GM12878 (cell line): ENCODE results near the gene NLRP9. TPM values are rescaled to one million over a fixed set of nuclear protein-coding genes. Genes with fewer than 3 reads are reported as not detected.

Experiments used
- ATAC-seq: fragments of 200-7000 bp; cut with Tn5 transposase; 3 replicates; pipeline ENCODE4 v1.9.1; 2020; ENCODE audit warnings: mild to moderate bottlenecking, moderate library complexity
- BruUV-seq: library from RNA; stranded (reverse); fragments of 400-500 nt; replicated peaks from 2 replicates; lab custom pipeline; 2021; lab: Mats Ljungman, UMichigan
- CTCF ChIA-PET: fragments of 300-600 bp; sonication (Branson Sonifier 250); formaldehyde crosslinking; extraction: SDS; loops from one replicate; lab custom pipeline; 2021; ENCODE audit warnings: inconsistent platforms; lab: Yijun Ruan, JAX
- POLR2A ChIA-PET: fragments of 350-600 bp; formaldehyde crosslinking; extraction: SDS; loops from one replicate; lab custom pipeline; 2021; ENCODE audit warnings: inconsistent platforms; lab: Charles Lee
- RAD21 ChIA-PET: fragments of 300-600 bp; sonication (Branson Sonifier 250); formaldehyde crosslinking; loops from one replicate; lab custom pipeline; 2023; ENCODE audit warnings: antibody characterized with exemption; ENCODE audit not compliant: unreplicated experiment; lab: Charles Lee
- SMC1A ChIA-PET: fragments of 300-600 bp; sonication (Branson Sonifier 250); formaldehyde crosslinking; loops from one replicate; lab custom pipeline; 2023; ENCODE audit not compliant: unreplicated experiment, uncharacterized antibody; lab: Charles Lee
- DNase-seq: peaks from one replicate; pipeline ENCODE4 v3.0.0-alpha.2; 2011; ENCODE audit warnings: low read depth, low spot score
- FAIRE-seq: peaks from 3 replicates; lab custom pipeline; 2011; peaks lifted over from hg19 to GRCh38; lab: Jason Lieb, UNC
- H2AFZ ChIP-seq: 2 replicates; pipeline ENCODE4 v1.6.0; 2011; ENCODE audit warnings: low read depth, low read length, control low read depth; ENCODE audit not compliant: control insufficient read depth
- H3K27ac ChIP-seq: 2 replicates; pipeline ENCODE4 v1.5.1; 2011; ENCODE audit warnings: control low read depth; ENCODE audit not compliant: control insufficient read depth, insufficient read depth
- H3K27me3 ChIP-seq, 2 experiments: replicated peaks in 1 of 2; 2 replicates each; pipeline versions ENCODE4 v1.6.0 to v1.6.1; 2011; ENCODE audit warnings: low read length in 1 of 2; ENCODE audit not compliant: control insufficient read depth in 2 of 2, insufficient read depth in 2 of 2
- H3K36me3 ChIP-seq, 2 experiments: 2 replicates each; pipeline ENCODE4 v1.5.1; 2011; ENCODE audit warnings: low read length in 1 of 2; ENCODE audit not compliant: control insufficient read depth in 2 of 2, insufficient read depth in 2 of 2
- H3K4me1 ChIP-seq: 2 replicates; pipeline ENCODE4 v1.6.1; 2011; ENCODE audit warnings: mild to moderate bottlenecking, low read length, moderate library complexity, mixed read lengths; ENCODE audit not compliant: control insufficient read depth, insufficient read depth
- H3K4me2 ChIP-seq: 2 replicates; pipeline ENCODE4 v1.6.0; 2011; ENCODE audit warnings: control low read depth; ENCODE audit not compliant: control insufficient read depth, insufficient read depth
- H3K4me3 ChIP-seq: fragments of 200-600 bp; sonication (generic); 2 replicates; pipeline ENCODE4 v1.5.1; 2016
- H3K79me2 ChIP-seq: 2 replicates; pipeline ENCODE4 v1.6.0; 2011; ENCODE audit warnings: low read length; ENCODE audit not compliant: control insufficient read depth, insufficient read depth
- H3K9ac ChIP-seq: 2 replicates; pipeline ENCODE4 v1.8.0; 2011; ENCODE audit warnings: low read length, control low read depth, mixed read lengths; ENCODE audit not compliant: control insufficient read depth, insufficient read depth
- H3K9me3 ChIP-seq: replicated peaks from 3 replicates; pipeline ENCODE4 v1.5.1; 2011; ENCODE audit warnings: mild to moderate bottlenecking, low read length; ENCODE audit not compliant: control insufficient read depth, insufficient read depth
- H4K20me1 ChIP-seq: 2 replicates; pipeline ENCODE4 v1.6.0; 2011; ENCODE audit not compliant: control insufficient read depth, insufficient read depth
- BACH1 ChIP-seq: fragments of 450-650 bp; IDR thresholded peaks from 2 replicates; pipeline ENCODE4 v1.6.1; 2017; ENCODE audit warnings: mild to moderate bottlenecking, borderline replicate concordance
- FOS ChIP-seq: IDR thresholded peaks from 3 replicates; pipeline ENCODE4 v1.6.1; 2011; ENCODE audit warnings: borderline replicate concordance; ENCODE audit not compliant: insufficient read length; ENCODE audit errors: extremely low read depth
- GATAD2B ChIP-seq: fragments of 450-650 bp; conservative IDR thresholded peaks from 2 replicates; pipeline ENCODE4 v1.6.1; 2017; ENCODE audit warnings: low read depth, mild to moderate bottlenecking, moderate library complexity
- IKZF1 ChIP-seq: fragments of 450-650 bp; conservative IDR thresholded peaks from 2 replicates; pipeline ENCODE4 v1.6.1; 2017; ENCODE audit warnings: antibody characterized with exemption, mild to moderate bottlenecking
- NFYA ChIP-seq: IDR thresholded peaks from 2 replicates; pipeline ENCODE4 v1.6.1; 2011; ENCODE audit warnings: low read depth, mild to moderate bottlenecking, low read length, improper control_type of control experiment, borderline replicate concordance
- POLR2AphosphoS2 ChIP-seq: IDR thresholded peaks from 2 replicates; pipeline ENCODE4 v1.6.1; 2011; ENCODE audit warnings: low read depth, mild to moderate bottlenecking, low read length, improper control_type of control experiment, moderate library complexity
- RUNX3 ChIP-seq: IDR thresholded peaks from 2 replicates; pipeline ENCODE4 v1.6.1; 2012; ENCODE audit warnings: low read length, inconsistent platforms
- SMAD1 ChIP-seq: fragments of 450-650 bp; IDR thresholded peaks from 2 replicates; pipeline ENCODE4 v1.6.1; 2018; ENCODE audit warnings: mild to moderate bottlenecking, low read depth; ENCODE audit not compliant: partially characterized antibody
- SMAD5 ChIP-seq: IDR thresholded peaks from 2 replicates; pipeline ENCODE4 v1.6.1; 2016; ENCODE audit warnings: antibody characterized with exemption, low read depth
- TBL1XR1 ChIP-seq: IDR thresholded peaks from 2 replicates; pipeline ENCODE4 v1.6.1; 2012; ENCODE audit warnings: low read depth, low read length, improper control_type of control experiment
- YY1 ChIP-seq: IDR thresholded peaks from 2 replicates; pipeline ENCODE4 v1.6.1; 2011; ENCODE audit warnings: low read depth, mild to moderate bottlenecking, low read length
- ZBTB11 ChIP-seq: fragments of 450-650 bp; formaldehyde crosslinking; IDR thresholded peaks from 2 replicates; pipeline ENCODE4 v1.5.0; 2022; ENCODE audit warnings: mild to moderate bottlenecking, missing genetic modification characterization
- WGBS: methylation state at CpG from one replicate; pipeline ENCODE4 v1.1.6; 2016; ENCODE audit warnings: low lambda C conversion rate; ENCODE audit not compliant: insufficient replicate concordance, insufficient coverage; ENCODE audit errors: missing lambda C conversion rate; 5-methylcytosine and 5-hydroxymethylcytosine counted together
- in situ Hi-C: fragments of 300-500 bp; cut with MboI; formaldehyde crosslinking; loops from 9 replicates; pipeline ENCODE4 v1.14.3; 2018; ENCODE audit warnings: mixed read lengths
- intact Hi-C: fragments of 100-400 bp; cut with micrococcal nuclease; formaldehyde crosslinking; loops from one replicate; pipeline ENCODE4 v1.14.2; 2022; ENCODE audit not compliant: unreplicated experiment
- polyA plus RNA-seq, 11 experiments: library from polyadenylated mRNA; depleted of rRNA in 4 of 11; unstranded in 6 of 11; stranded (reverse) in 5 of 11; fragments of >200 nt; fragmentation: Nextera tagmentation in 4 of 11; fragmentation: Illumina TruSeq in 1 of 11; extraction: Ambion mirVana in 4 of 11; extraction: Trizol in 1 of 11; gene quantifications; 1 replicate in 1 of 11; 2 replicates in 10 of 11; pipeline versions ENCODE4 v1.2.1 to v1.2.3, GENCODE V29; 2011 to 2016; ENCODE audit warnings: inconsistent platforms in 2 of 11, missing spikeins in 2 of 11, low read depth in 1 of 11
- total RNA-seq, 4 experiments: library from RNA; depleted of rRNA in 3 of 4; stranded (reverse); fragments of >200 nt in 3 of 4; fragmentation: Illumina TruSeq in 1 of 4; extraction: Trizol in 1 of 4; gene quantifications; 2 replicates each; pipeline versions ENCODE4 v1.2.1 to v1.2.3, GENCODE V29; 2013 to 2021

NLRP9 gene
- total and polyA plus RNA-seq, 10 of the 15 experiments (the other 5 are each of a cell fraction or from before 2014, with no cell fraction given), result not detected

- TF ChIP-seq SMAD5 (no peak), YY1 (no peak), POLR2AphosphoS2 (no peak), ZBTB11 (CRISPR knock-in tag) (no peak), IKZF1 (no peak), NFYA (no peak)
These were observed 14.7 kb downstream of the NLRP9 start (continued) for GRCh38 chr19:55723491-55723890.

DNA sequence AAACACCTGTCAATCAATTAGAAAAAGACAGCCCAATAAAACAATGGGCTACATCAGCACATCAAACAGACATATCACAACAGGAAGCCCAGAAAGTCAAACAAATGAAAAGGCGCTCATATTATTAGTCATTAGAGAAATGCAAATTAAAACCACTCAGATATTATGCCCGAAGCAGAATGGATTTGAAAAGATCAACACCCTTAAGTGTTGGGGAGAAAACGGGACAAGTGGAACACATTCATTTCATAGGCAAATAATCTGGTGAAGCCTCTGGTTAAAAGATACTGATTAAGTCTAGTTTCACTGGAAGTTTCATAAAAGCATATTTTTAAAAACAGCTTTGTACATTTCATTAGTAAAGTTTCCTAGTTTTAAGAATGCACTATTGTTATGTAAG lies 17.4 kb downstream of the NLRP9 start:
- ChIA-PET RAD21 (no interaction called here), CTCF (no interaction called here)
- H3K9me3 ChIP-seq, result no peaks in the 10 kb centered on the region; the same call in 2 of the 3 replicates
- no peak overlapping the region for H3K9ac ChIP-seq
- no peak overlapping the region for H2AFZ ChIP-seq
- H3K4me3 ChIP-seq, result no peak overlapping the region
- no peaks in the 10 kb centered on the region for H3K27me3 ChIP-seq
- no peak for ATAC-seq
- no peak overlapping the region for H3K4me2 ChIP-seq
- H4K20me1 ChIP-seq, result no peaks in the 10 kb centered on the region
- no TSS peak for BruUV-seq
- H3K79me2 ChIP-seq, result no peaks in the 10 kb centered on the region
- in situ Hi-C loops, result no loop called here
- TF ChIP-seq FOS, result no peak
- TF ChIP-seq TBL1XR1, result no peak
- no peak for TF ChIP-seq GATAD2B
- TF ChIP-seq BACH1, result no peak
- TF ChIP-seq SMAD1, result no peak
- no peak for TF ChIP-seq RUNX3
- TF ChIP-seq, all 136 proteins: peak for 0
- Histone ChIP-seq H3K36me3 (no peaks in the 10 kb centered on the region), H3K4me1 (no peaks in the 10 kb centered on the region), H3K27ac (no peak overlapping the region)
- POLR2A ChIA-PET, result no interaction called here
- intact Hi-C loops, result no loop called here
- no peak for DNase-seq
- SMC1A ChIA-PET, result no interaction called here
- WGBS, result 0% methylated on average over 3 of the region's 3 CpGs
- FAIRE-seq, result no peak
